ENCODE measurements around the gene RGS21.
A peak's percentile ranks its signal among the peaks of the same experiment; 100 is the strongest.

The RGS21 gene

GRCh38 chr1:192401825-192402224, 85.0 kb downstream of the RGS21 start:
- Histone ChIP-seq H3K79me2 (ENCODE audit: insufficient read depth, low read length) (no peaks in the 10 kb centered on the region), H3K4me1 (ENCODE audit: insufficient read depth, low read length, poor library complexity, severe bottlenecking) (no peaks in the 10 kb centered on the region), H3K36me3 (ENCODE audit: insufficient read depth, low read length) (no peaks in the 10 kb centered on the region), H3K9ac (ENCODE audit: low read depth, low read length, poor library complexity, severe bottlenecking) (no peak overlapping the region), H3F3A (ENCODE audit: low read depth) (no peaks in the 10 kb centered on the region), H3K4me3 (ENCODE audit: low read length, poor library complexity, severe bottlenecking) (peak overlapping the region; percentile 15), H3K9me2 (replicated peaks; ENCODE audit: low read depth, low read length) (no peaks in the 10 kb centered on the region), H3K9me3 (ENCODE audit: insufficient read depth, low read depth, low read length) (no peaks in the 10 kb centered on the region), H3K27me3 (ENCODE audit: insufficient read depth, low read length, poor library complexity, severe bottlenecking) (no peaks in the 10 kb centered on the region), H2AFZ (ENCODE audit: low read length) (no peak overlapping the region), H4K20me1 (ENCODE audit: insufficient read depth, low read length, poor library complexity, severe bottlenecking) (no peaks in the 10 kb centered on the region), H3K4me2 (ENCODE audit: low read depth, low read length, poor library complexity, severe bottlenecking) (peak overlapping the region; percentile 9)
- TF ChIP-seq CTCF (conservative IDR thresholded peaks at IDR 0.05; ENCODE audit: low read length) (no peak), EZH2phosphoT487 (IDR thresholded peaks at IDR 0.05; ENCODE audit: borderline replicate concordance) (no peak)

- H3K9me2 ChIP-seq (replicated peaks; ENCODE audit: low read depth, low read length): no peaks in the 10 kb centered on the region
- no peaks in the 10 kb centered on the region for H3K4me1 ChIP-seq (ENCODE audit: insufficient read depth, low read length, poor library complexity, severe bottlenecking)
- H3K9ac ChIP-seq (ENCODE audit: low read depth, low read length, poor library complexity, severe bottlenecking): no peak overlapping the region
- H3K79me2 ChIP-seq (ENCODE audit: insufficient read depth, low read length): no peaks in the 10 kb centered on the region
- H3K27me3 ChIP-seq (ENCODE audit: insufficient read depth, low read length, poor library complexity, severe bottlenecking): no peaks in the 10 kb centered on the region
- no peak overlapping the region for H2AFZ ChIP-seq (ENCODE audit: low read length)
- no peak for TF ChIP-seq CTCF (conservative IDR thresholded peaks at IDR 0.05; ENCODE audit: low read length)
- TF ChIP-seq EZH2phosphoT487 (IDR thresholded peaks at IDR 0.05; ENCODE audit: borderline replicate concordance): no peak
- no peaks in the 10 kb centered on the region for H3K36me3 ChIP-seq (ENCODE audit: insufficient read depth, low read length)
- no peaks in the 10 kb centered on the region for H4K20me1 ChIP-seq (ENCODE audit: insufficient read depth, low read length, poor library complexity, severe bottlenecking)
- no peak overlapping the region for H3K4me2 ChIP-seq (ENCODE audit: low read depth, low read length, poor library complexity, severe bottlenecking)
- no peak overlapping the region for H3K4me3 ChIP-seq (ENCODE audit: low read length, poor library complexity, severe bottlenecking)
- no peaks in the 10 kb centered on the region for H3F3A ChIP-seq (ENCODE audit: low read depth)
- H3K9me3 ChIP-seq (ENCODE audit: insufficient read depth, low read depth, low read length): no peaks in the 10 kb centered on the region
Observed at GRCh38 chr1:192402571-192402970, 85.8 kb downstream of the RGS21 start.

- TF ChIP-seq CTCF (conservative IDR thresholded peaks at IDR 0.05; ENCODE audit: low read length) (no peak), EZH2phosphoT487 (IDR thresholded peaks at IDR 0.05; ENCODE audit: borderline replicate concordance) (no peak)
- Histone ChIP-seq H3K9me2 (replicated peaks; ENCODE audit: low read depth, low read length) (no peaks in the 10 kb centered on the region), H3K9ac (ENCODE audit: low read depth, low read length, poor library complexity, severe bottlenecking) (no peak overlapping the region), H3K79me2 (ENCODE audit: insufficient read depth, low read length) (no peaks in the 10 kb centered on the region), H3K36me3 (ENCODE audit: insufficient read depth, low read length) (no peaks in the 10 kb centered on the region), H3K4me3 (ENCODE audit: low read length, poor library complexity, severe bottlenecking) (no peak overlapping the region), H3K4me2 (ENCODE audit: low read depth, low read length, poor library complexity, severe bottlenecking) (no peak overlapping the region), H3K27me3 (ENCODE audit: insufficient read depth, low read length, poor library complexity, severe bottlenecking) (no peaks in the 10 kb centered on the region), H3F3A (ENCODE audit: low read depth) (no peaks in the 10 kb centered on the region), H3K4me1 (ENCODE audit: insufficient read depth, low read length, poor library complexity, severe bottlenecking) (no peaks in the 10 kb centered on the region), H4K20me1 (ENCODE audit: insufficient read depth, low read length, poor library complexity, severe bottlenecking) (no peaks in the 10 kb centered on the region), H2AFZ (ENCODE audit: low read length) (no peak overlapping the region), H3K9me3 (ENCODE audit: insufficient read depth, low read depth, low read length) (no peaks in the 10 kb centered on the region)
Observed at GRCh38 chr1:192407206-192407605, 90.4 kb downstream of the RGS21 start.
